ENCODE results near the gene ERICH4. TPM values are rescaled to one million over a fixed set of nuclear protein-coding genes. Genes with fewer than 3 reads are reported as not detected.
A peak's percentile ranks its signal among the peaks of the same experiment; 100 is the strongest.

Gene ERICH4
- under 1 TPM in 1 of 10 donors, not detected in 9; 0.37 TPM for total RNA-seq
- polyA plus RNA-seq = under 1 TPM in 1 of 2 donors, not detected in 1; 0.10 TPM
- long read RNA-seq, donor 1 = 0 reads
- long read RNA-seq, donor 2 = 0 reads
- long read RNA-seq, donor 3 = 0 reads

DNA sequence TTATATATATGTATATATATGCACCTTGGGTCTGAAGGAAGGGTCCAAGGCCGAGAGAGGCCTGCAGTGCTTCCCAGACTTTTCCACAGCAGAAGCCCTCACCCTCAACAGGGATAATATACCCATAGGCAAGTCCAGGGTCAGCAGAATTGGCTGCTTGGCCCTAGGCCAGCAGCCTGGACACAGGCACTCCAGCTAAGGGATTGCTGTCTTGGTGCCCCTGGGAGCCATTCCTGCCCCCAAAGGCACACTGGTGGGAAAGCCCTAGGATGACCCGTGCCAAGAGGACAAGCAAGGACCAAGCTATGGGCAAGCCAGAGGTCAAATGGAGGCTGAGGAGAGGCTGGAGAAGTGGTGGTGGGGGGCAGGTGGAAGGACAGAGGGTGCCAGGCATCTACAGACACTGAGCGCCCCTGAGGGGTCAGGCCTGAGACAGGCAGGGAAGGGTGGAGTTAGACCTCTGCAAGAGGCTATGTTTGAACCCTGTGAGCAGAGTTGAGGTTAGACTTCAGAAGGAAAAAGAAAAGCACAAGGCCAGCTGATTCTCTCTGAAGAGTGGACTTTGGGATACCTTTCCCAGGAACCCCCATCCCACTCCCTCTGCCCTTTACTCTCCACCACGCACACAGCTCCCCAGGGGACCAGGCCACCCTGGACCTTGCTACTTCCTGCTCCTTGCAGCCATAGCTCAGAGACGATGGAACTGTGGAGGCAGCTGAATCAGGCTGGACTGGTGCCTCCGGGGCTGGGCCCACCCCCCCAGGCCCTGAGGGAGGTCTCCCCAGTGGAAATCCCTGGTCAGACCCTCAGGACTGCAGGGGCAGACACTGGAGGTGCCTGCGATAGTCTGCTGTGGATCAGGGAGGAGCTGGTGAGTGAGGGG is at the start of gene ERICH4:
Gene ERICH4 (plus strand): TSS at position 684 of the 883 bp plus-strand sequence. CDS start 14 bp downstream, at position 698.
- peaks cover 0 to 7% (median 0%) of the 10 kb centered on the region in 9 donors for H3K36me3 ChIP-seq
- DNase-seq (no peak), ATAC-seq (no peak)
- WGBS, 2 donors = 61 to 62% methylated on average over 7 of the region's 7 CpGs
- H3K9me3 ChIP-seq = no peaks in the 10 kb centered on the region
- H3K4me1 ChIP-seq = peaks cover 0 to 31% (median 15%) of the 10 kb centered on the region in 9 donors
- no peak within 1 kb of the TSS for H3K4me3 ChIP-seq
- peaks cover 0 to 16% (median 4%) of the 10 kb centered on the region in 7 donors for H3K27me3 ChIP-seq
- no peak for TF ChIP-seq CTCF (IDR thresholded peaks at IDR 0.05)
- peak within 1 kb of the TSS in 1 of 10 donors; percentile 31 for H3K27ac ChIP-seq
- intact Hi-C loops (cut with DNase I) = loop anchor here in 2 of 10 donors (5.0 kb wide), 2 partner anchors 45 to 90 kb away; partner anchors contain the start of genes BCKDHA (in 1 of the 2), EXOSC5 (in 1 of the 2) and TGFB1 (in 1 of the 2)

DNA sequence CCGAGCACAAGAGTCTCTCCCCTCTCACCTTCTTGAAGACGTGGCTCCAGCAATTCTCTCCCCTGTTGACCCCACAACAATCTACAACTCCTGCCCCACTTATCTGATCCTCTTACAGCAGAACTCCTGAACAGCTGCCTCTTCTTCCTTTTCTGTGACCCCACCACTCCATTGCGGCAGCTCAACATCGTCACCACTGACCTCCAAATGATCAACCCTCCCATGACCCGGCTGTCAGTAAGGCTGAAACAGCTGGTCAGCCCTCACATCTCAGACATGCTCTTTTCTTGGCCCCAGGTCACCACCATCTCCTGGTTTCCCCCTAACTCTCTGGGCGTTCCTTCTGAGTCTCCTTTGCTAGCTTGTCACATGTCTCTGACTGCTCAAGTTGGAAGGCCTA is 47.6 kb upstream of the ERICH4 start:
- ATAC-seq = no peak
- TF ChIP-seq CTCF (IDR thresholded peaks at IDR 0.05) = no peak

GRCh38 chr19:41397086-41398049 is 45.6 kb upstream of the ERICH4 start, which contains the start of the genes BCKDHA and EXOSC5:
BCKDHA (plus strand) TSS chr19:41397818; CDS start chr19:41397828, 10 bp downstream.
EXOSC5 (minus strand) TSS chr19:41397359; CDS start chr19:41397328, 31 bp downstream.
- intact Hi-C loops (cut with DNase I) = loop anchor here in 6 of 10 donors (1.0 to 5.0 kb wide), 5 partner anchors 33 to 45 kb away; partner anchors contain the start of genes DMAC2 (in 3 of the 6), B9D2 (in 1 of the 6) and ERICH4 (in 1 of the 6)
- Histone ChIP-seq H3K9me3 (no peaks in the 10 kb centered on the region), H3K27me3 (no peaks in the 10 kb centered on the region), H3K4me3 (peak within 1 kb of the TSS; percentile 58 to 96 (median 88)), H3K27ac (peak within 1 kb of the TSS; percentile 76 to 95 (median 92)), H3K36me3 (peaks cover 0 to 13% (median 0%) of the 10 kb centered on the region in 9 donors), H3K4me1 (peaks cover 14 to 51% (median 36%) of the 10 kb centered on the region in 9 donors)
- DNase-seq (peak; percentile 99 to 100), ATAC-seq (peak; percentile 98 to 99 (median 99))
- WGBS, 2 donors = 1% methylated on average over 50 of the region's 50 CpGs
- no peak for TF ChIP-seq CTCF (IDR thresholded peaks at IDR 0.05)

More for the DNA sequence above, 47.6 kb upstream of the ERICH4 start:
- Histone ChIP-seq H3K36me3 (peaks cover 0 to 23% (median 13%) of the 10 kb centered on the region in 9 donors), H3K27me3 (no peaks in the 10 kb centered on the region), H3K4me3 (no peak overlapping the region), H3K4me1 (peaks cover 14 to 35% (median 26%) of the 10 kb centered on the region in 9 donors), H3K9me3 (no peaks in the 10 kb centered on the region), H3K27ac (no peak overlapping the region)
- no peak for DNase-seq
- intact Hi-C loops (cut with DNase I) = loop anchor here in 5 of 10 donors (2.0 to 5.0 kb wide), 4 partner anchors 31 to 47 kb away; partner anchors contain the start of genes DMAC2 (in 2 of the 5), B9D2 (in 1 of the 5) and ERICH4 (in 1 of the 5)
- WGBS, 2 donors = 68 to 75% methylated on average over 6 of the region's 6 CpGs
